ENCODE results near the gene DTNA.

Gene DTNA

GRCh38 chr18:34742891-34743341 lies 32.8 kb downstream of the DTNA start:
- no peak for TF ChIP-seq CTCF (IDR thresholded peaks at IDR 0.05; ENCODE audit: control insufficient read depth, insufficient read depth, low read depth, low read length, missing control alignments)
- no peak overlapping the region for H3K4me3 ChIP-seq (ENCODE audit: control insufficient read depth, low read depth, low read length)
- no peak for DNase-seq (ENCODE audit: low read depth)

GRCh38 chr18:34744569-34744968 lies 34.5 kb downstream of the DTNA start:
- no peak for TF ChIP-seq CTCF (IDR thresholded peaks at IDR 0.05; ENCODE audit: control insufficient read depth, insufficient read depth, low read depth, low read length, missing control alignments)
- H3K4me3 ChIP-seq (ENCODE audit: control insufficient read depth, low read depth, low read length): no peak overlapping the region
- DNase-seq (ENCODE audit: low read depth): no peak

GRCh38 chr18:34746614-34747013 lies 36.5 kb downstream of the DTNA start:
- no peak overlapping the region for H3K4me3 ChIP-seq (ENCODE audit: control insufficient read depth, low read depth, low read length)
- no peak for DNase-seq (ENCODE audit: low read depth)
- TF ChIP-seq CTCF (IDR thresholded peaks at IDR 0.05; ENCODE audit: control insufficient read depth, insufficient read depth, low read depth, low read length, missing control alignments): no peak

- H3K4me3 ChIP-seq (ENCODE audit: control insufficient read depth, low read depth, low read length): no peak overlapping the region
- DNase-seq (ENCODE audit: low read depth): no peak
- TF ChIP-seq CTCF (IDR thresholded peaks at IDR 0.05; ENCODE audit: control insufficient read depth, insufficient read depth, low read depth, low read length, missing control alignments): no peak
Observed at GRCh38 chr18:34749721-34750120, 39.6 kb downstream of the DTNA start.

GRCh38 chr18:34752056-34752455 lies 42.0 kb downstream of the DTNA start:
- no peak for DNase-seq (ENCODE audit: low read depth)
- H3K4me3 ChIP-seq (ENCODE audit: control insufficient read depth, low read depth, low read length): no peak overlapping the region
- TF ChIP-seq CTCF (IDR thresholded peaks at IDR 0.05; ENCODE audit: control insufficient read depth, insufficient read depth, low read depth, low read length, missing control alignments): no peak

- no peak for TF ChIP-seq CTCF (IDR thresholded peaks at IDR 0.05; ENCODE audit: control insufficient read depth, insufficient read depth, low read depth, low read length, missing control alignments)
- no peak overlapping the region for H3K4me3 ChIP-seq (ENCODE audit: control insufficient read depth, low read depth, low read length)
- DNase-seq (ENCODE audit: low read depth): no peak
Observed at GRCh38 chr18:34754300-34754699, 44.2 kb downstream of the DTNA start.

- no peak for DNase-seq (ENCODE audit: low read depth)
- no peak for TF ChIP-seq CTCF (IDR thresholded peaks at IDR 0.05; ENCODE audit: control insufficient read depth, insufficient read depth, low read depth, low read length, missing control alignments)
- H3K4me3 ChIP-seq (ENCODE audit: control insufficient read depth, low read depth, low read length): no peak overlapping the region
Observed at GRCh38 chr18:34757666-34758065, 47.6 kb downstream of the DTNA start.
